ENCODE results near the gene UBE4B.
A peak's percentile ranks its signal among the peaks of the same experiment; 100 is the strongest.

UBE4B gene

DNA sequence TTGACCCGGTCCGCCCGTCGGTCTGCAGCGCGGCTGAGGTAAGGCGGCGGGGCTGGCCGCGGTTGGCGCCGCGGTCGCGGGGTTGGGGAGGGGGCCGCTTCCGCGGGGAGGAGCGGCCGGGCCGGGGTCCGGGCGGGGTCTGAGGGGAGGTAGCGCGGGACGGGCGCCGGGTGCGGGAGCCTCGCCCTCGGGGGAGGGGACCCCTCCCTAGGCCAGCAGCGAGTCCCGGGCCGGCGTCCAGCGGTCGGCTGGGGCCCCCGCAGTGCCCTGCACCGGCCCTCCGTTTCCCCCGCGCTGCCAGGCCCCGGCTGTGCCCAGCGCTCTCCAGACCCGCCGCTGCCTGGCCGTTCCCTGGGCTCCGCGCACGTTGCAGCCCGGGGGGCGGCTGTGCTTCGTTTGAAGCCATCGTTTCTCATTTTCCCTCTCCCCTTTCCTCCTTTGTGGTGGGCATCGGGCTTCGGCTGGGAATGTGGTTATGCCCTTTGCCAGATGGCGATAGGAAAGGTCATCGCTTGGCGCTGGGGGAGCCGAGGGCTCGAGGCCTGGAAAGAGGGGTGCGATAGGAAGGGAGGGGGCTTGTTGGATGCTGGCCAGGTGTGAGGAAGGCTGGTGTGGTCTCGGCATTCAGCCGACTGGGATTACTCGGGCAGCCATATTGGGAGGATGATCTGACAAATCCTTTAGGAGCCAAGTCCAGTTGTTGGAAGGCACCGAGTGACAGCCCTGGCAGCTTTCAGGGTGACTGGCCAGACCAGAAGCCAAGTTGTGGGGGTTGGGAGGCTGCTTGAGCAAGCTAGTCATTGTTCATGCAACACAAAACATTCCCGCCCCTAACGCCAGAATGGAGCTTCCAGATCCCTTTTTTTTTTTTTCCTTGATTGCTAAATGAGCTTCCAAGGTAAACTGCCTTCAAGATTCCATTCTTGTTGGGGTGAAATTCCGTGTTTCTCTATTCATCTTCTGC, 178.4 kb downstream of the UBE4B start:
- H2AFZ ChIP-seq = peak overlapping the region; percentile 86
- no peaks in the 10 kb centered on the region for H3K27me3 ChIP-seq (ENCODE audit: control insufficient read depth, insufficient read depth, low read length)
- H3K4me1 ChIP-seq = no peaks in the 10 kb centered on the region
- no peaks in the 10 kb centered on the region for H3K36me3 ChIP-seq (ENCODE audit: control insufficient read depth, insufficient read depth, low read length)
- H3K79me2 ChIP-seq = peaks cover 12% of the 10 kb centered on the region
- peak overlapping the region; percentile 98 for H3K4me2 ChIP-seq (ENCODE audit: low read length)
- peak overlapping the region; percentile 91 for H3K4me3 ChIP-seq (ENCODE audit: low read depth, low read length)
- TF ChIP-seq, protein P1, sequence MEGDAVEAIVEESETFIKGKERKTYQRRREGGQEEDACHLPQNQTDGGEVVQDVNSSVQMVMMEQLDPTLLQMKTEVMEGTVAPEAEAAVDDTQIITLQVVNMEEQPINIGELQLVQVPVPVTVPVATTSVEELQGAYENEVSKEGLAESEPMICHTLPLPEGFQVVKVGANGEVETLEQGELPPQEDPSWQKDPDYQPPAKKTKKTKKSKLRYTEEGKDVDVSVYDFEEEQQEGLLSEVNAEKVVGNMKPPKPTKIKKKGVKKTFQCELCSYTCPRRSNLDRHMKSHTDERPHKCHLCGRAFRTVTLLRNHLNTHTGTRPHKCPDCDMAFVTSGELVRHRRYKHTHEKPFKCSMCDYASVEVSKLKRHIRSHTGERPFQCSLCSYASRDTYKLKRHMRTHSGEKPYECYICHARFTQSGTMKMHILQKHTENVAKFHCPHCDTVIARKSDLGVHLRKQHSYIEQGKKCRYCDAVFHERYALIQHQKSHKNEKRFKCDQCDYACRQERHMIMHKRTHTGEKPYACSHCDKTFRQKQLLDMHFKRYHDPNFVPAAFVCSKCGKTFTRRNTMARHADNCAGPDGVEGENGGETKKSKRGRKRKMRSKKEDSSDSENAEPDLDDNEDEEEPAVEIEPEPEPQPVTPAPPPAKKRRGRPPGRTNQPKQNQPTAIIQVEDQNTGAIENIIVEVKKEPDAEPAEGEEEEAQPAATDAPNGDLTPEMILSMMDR (IDR thresholded peaks at IDR 0.05) = no peak
- peak overlapping the region; percentile 95 for H3K27ac ChIP-seq
- no peaks in the 10 kb centered on the region for H3K9me3 ChIP-seq (ENCODE audit: control insufficient read depth, low read length)
- H3K9ac ChIP-seq = peak overlapping the region; percentile 67

DNA sequence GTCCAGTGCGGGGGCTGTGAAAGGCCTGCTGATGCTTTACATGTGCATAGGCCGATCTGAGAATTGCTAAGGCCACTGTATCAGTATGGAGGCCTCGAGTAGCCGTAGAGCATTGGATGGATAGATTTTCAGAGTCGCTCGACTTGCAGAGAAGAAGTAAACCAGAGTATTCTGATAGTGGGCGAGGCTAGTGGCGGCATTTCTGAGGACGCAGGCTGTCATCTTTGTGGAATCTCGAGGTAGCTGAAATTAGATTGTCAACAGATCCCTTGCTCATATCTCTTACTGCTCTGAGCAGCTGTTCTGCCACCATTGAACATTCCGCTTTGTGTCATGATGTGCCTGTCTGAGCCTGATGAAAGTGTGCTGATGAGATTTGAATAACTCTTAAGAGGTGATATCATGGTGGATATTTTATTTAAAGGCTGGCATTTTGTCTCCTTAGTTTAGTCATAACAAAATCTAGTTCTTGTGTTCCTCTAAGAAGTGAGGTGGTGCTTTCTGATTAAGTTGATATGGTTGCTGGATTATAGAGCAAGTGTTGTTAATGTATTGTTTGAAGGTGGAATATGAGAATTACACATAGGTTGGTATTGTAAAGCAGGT, 179.2 kb downstream of the UBE4B start:
- H3K4me2 ChIP-seq (ENCODE audit: low read length) = peak overlapping the region; percentile 98
- no peaks in the 10 kb centered on the region for H3K27me3 ChIP-seq (ENCODE audit: control insufficient read depth, insufficient read depth, low read length)
- H3K9ac ChIP-seq = no peak overlapping the region
- peak overlapping the region; percentile 91 for H3K4me3 ChIP-seq (ENCODE audit: low read depth, low read length)
- no peaks in the 10 kb centered on the region for H3K4me1 ChIP-seq
- H2AFZ ChIP-seq = peak overlapping the region; percentile 86
- TF ChIP-seq, protein P1 (IDR thresholded peaks at IDR 0.05) = no peak
- H3K9me3 ChIP-seq (ENCODE audit: control insufficient read depth, low read length) = no peaks in the 10 kb centered on the region
- peak overlapping the region; percentile 95 for H3K27ac ChIP-seq
- no peaks in the 10 kb centered on the region for H3K36me3 ChIP-seq (ENCODE audit: control insufficient read depth, insufficient read depth, low read length)
- peaks cover 17% of the 10 kb centered on the region for H3K79me2 ChIP-seq

DNA sequence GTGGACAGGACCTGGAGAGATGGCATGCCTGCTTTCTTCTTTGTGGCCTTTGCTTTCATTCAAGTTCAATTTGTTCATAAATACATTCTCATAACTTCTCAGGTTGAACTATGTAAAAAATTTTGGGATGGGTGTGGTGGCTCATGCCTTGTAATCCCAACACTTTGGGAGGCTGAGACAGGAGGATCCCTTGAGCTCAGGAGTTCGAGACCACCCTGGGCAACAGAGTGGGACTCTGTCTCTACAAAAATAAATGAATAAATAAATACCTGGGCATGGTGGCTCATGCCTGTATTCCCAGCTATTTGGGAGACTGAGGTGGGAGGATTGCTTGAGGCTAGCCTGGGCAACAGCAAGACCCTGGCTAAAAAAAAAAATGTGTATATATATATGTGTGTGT, 179.7 kb downstream of the UBE4B start:
- Histone ChIP-seq H3K4me1 (no peaks in the 10 kb centered on the region), H3K9ac (no peak overlapping the region), H3K4me3 (ENCODE audit: low read depth, low read length) (no peak overlapping the region), H3K9me3 (ENCODE audit: control insufficient read depth, low read length) (no peaks in the 10 kb centered on the region), H3K27ac (peak overlapping the region; percentile 95), H3K79me2 (peaks cover 18% of the 10 kb centered on the region), H3K27me3 (ENCODE audit: control insufficient read depth, insufficient read depth, low read length) (no peaks in the 10 kb centered on the region), H3K4me2 (ENCODE audit: low read length) (peak overlapping the region; percentile 98), H3K36me3 (ENCODE audit: control insufficient read depth, insufficient read depth, low read length) (no peaks in the 10 kb centered on the region), H2AFZ (no peak overlapping the region)
- TF ChIP-seq, protein P1 (IDR thresholded peaks at IDR 0.05) = no peak

DNA sequence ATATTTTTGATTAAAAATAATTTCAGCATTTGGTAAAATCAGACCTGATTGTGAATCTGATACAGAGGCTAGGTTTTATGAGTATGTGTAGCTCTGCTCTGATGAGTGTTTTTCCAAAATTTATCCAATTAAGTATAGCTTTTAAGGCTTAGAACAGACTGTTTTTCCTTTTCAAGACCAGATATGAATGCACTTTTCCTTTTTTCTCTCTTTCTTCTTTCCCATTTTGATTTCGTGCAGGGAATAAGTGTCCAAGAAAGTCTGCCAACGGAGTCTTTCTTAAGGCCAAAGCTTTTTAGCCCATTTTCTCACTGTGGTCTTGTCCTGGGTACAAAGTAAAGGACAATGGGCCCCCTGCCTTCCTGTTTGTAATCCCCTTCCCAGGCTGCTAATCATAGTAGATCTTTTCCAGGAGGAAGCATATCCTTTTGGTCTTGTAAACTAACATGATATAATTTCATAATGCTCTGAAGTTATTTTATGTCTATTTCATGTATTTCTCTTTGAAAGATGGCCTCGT, 180.5 kb downstream of the UBE4B start:
- H3K27ac ChIP-seq = no peak overlapping the region
- H3K9me3 ChIP-seq (ENCODE audit: control insufficient read depth, low read length) = no peaks in the 10 kb centered on the region
- H3K9ac ChIP-seq = no peak overlapping the region
- H3K27me3 ChIP-seq (ENCODE audit: control insufficient read depth, insufficient read depth, low read length) = no peaks in the 10 kb centered on the region
- no peak overlapping the region for H3K4me2 ChIP-seq (ENCODE audit: low read length)
- no peak overlapping the region for H2AFZ ChIP-seq
- peaks cover 20% of the 10 kb centered on the region for H3K79me2 ChIP-seq
- TF ChIP-seq, protein P1 (IDR thresholded peaks at IDR 0.05) = no peak
- no peaks in the 10 kb centered on the region for H3K36me3 ChIP-seq (ENCODE audit: control insufficient read depth, insufficient read depth, low read length)
- no peak overlapping the region for H3K4me3 ChIP-seq (ENCODE audit: low read depth, low read length)
- no peaks in the 10 kb centered on the region for H3K4me1 ChIP-seq
